Activated naive CD4-positive, alpha-beta T cell treated with anti-CD3 and anti-CD28 coated beads, Interleukin-2, amount 50 U/mL, for 24 hours (primary cell): Measurements from ENCODE around the gene PDK3.

Experiments
- H3K27ac Mint-ChIP-seq: one replicate; pipeline ENCODE4 v1.8.0; 2021; ENCODE audit warnings: mild to moderate bottlenecking, mixed read lengths
- H3K27me3 Mint-ChIP-seq: one replicate; pipeline ENCODE4 v1.8.0; 2021; ENCODE audit warnings: mixed read lengths
- H3K36me3 Mint-ChIP-seq: one replicate; pipeline ENCODE4 v1.8.0; 2021; ENCODE audit warnings: mixed read lengths
- H3K4me1 Mint-ChIP-seq: one replicate; pipeline ENCODE4 v1.8.0; 2021; ENCODE audit warnings: mixed read lengths
- H3K4me3 Mint-ChIP-seq: one replicate; pipeline ENCODE4 v1.8.0; 2021; ENCODE audit warnings: mild to moderate bottlenecking, mixed read lengths
- H3K9me3 Mint-ChIP-seq: one replicate; pipeline ENCODE4 v1.8.0; 2021; ENCODE audit warnings: mixed read lengths

PDK3 gene

DNA sequence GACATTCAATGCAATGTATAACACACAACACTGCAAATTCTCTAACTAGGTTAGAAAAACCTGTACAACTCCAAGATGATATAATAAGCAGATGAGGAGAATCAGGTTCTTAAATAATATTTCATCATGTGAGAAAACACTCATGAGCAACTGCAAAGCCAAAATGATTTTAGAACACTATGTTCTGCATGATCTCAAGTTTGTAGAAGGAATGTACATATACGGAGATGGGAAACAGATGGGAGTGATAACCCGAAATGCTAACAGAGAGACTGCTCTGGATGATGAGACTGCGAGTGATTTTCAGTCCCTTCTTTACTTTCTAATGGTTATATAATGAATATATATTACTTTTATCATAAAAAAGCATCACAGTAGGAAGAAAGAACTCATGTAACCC lies 101.2 kb downstream of the PDK3 start:
- Mint-ChIP-seq H3K4me3 (no peak overlapping the region), H3K27me3 (peaks cover 2% of the 10 kb centered on the region), H3K27ac (no peak overlapping the region), H3K9me3 (no peaks in the 10 kb centered on the region), H3K36me3 (no peaks in the 10 kb centered on the region), H3K4me1 (no peaks in the 10 kb centered on the region)

DNA sequence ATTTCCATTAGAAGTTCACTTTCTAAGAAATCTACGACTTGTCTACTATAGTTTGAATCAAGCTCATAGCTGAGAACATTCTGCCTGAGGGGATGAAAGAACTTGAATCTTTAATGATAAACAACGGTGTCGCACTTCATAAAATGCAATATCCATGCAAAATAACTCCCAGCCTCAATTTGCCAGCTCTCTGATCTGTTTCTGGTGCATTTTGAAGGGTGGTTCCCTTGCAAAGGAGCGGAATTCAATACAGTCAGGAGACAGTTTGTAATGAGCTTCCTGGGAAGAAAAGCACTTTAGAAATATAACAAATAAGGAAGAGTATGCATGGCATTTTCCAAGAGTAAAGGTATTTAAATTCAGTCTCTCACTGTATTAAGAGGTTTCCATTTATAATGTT lies 102.1 kb downstream of the PDK3 start:
- Mint-ChIP-seq H3K4me1 (no peaks in the 10 kb centered on the region), H3K9me3 (no peaks in the 10 kb centered on the region), H3K4me3 (no peak overlapping the region), H3K36me3 (no peaks in the 10 kb centered on the region), H3K27me3 (peaks cover 2% of the 10 kb centered on the region), H3K27ac (no peak overlapping the region)

DNA sequence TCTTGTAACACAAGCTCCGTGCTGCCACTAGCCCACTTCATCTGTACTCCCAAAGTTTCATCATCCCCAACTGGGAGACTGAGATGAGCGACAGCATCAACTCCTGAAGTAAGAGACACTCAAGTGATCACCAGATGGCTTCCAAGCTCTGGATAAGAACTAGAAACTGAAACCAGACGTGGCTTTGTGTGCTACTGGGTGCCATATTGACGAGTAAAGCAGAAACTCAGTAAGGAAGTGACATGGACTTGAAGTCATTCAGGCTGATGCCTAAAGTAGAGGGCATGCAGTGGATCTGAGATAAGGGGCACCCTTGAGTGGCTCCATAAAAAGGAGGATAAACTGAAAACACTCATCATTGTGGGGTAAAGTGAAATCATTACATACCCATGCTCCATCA lies 109.7 kb downstream of the PDK3 start:
- H3K4me1 Mint-ChIP-seq = no peaks in the 10 kb centered on the region
- H3K27me3 Mint-ChIP-seq = no peaks in the 10 kb centered on the region
- no peaks in the 10 kb centered on the region for H3K9me3 Mint-ChIP-seq
- H3K27ac Mint-ChIP-seq = no peak overlapping the region
- no peak overlapping the region for H3K4me3 Mint-ChIP-seq
- H3K36me3 Mint-ChIP-seq = no peaks in the 10 kb centered on the region

- no peaks in the 10 kb centered on the region for H3K27me3 Mint-ChIP-seq
- no peaks in the 10 kb centered on the region for H3K36me3 Mint-ChIP-seq
- no peaks in the 10 kb centered on the region for H3K4me1 Mint-ChIP-seq
- no peak overlapping the region for H3K27ac Mint-ChIP-seq
- H3K9me3 Mint-ChIP-seq = no peaks in the 10 kb centered on the region
- H3K4me3 Mint-ChIP-seq = no peak overlapping the region
Measured at GRCh38 chrX:24575496-24575895, 110.4 kb downstream of the PDK3 start.

GRCh38 chrX:24577091-24577490 lies 112.0 kb downstream of the PDK3 start:
- Mint-ChIP-seq H3K9me3 (no peaks in the 10 kb centered on the region), H3K27ac (no peak overlapping the region), H3K27me3 (no peaks in the 10 kb centered on the region), H3K4me1 (no peaks in the 10 kb centered on the region), H3K36me3 (no peaks in the 10 kb centered on the region), H3K4me3 (no peak overlapping the region)
